ENCODE data around the gene GPR155. TPM values are rescaled to one million over a fixed set of nuclear protein-coding genes. Genes with fewer than 3 reads are reported as not detected.

The GPR155 gene
- total and polyA plus RNA-seq, 4 experiments from 2014 or later: 7.5 to 20.4 (median 14.4) TPM

DNA sequence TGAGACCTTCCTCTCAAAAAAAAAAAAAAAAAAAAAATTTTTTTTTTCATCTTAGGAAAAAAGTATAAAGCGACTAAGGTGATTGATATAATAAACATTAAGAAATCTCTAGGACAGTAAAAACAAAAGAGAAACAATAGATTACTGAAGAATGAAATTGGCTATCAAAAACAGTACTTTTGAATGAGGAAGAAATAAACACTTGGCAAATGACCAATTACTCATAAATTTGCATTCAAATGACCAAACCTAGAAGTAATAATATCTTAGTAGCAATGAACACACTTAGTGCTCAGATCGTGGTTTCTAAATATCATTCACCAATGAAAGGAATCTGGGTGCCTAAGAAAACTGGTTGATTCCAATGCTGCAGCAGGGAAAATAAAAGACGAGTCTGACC lies 101.6 kb downstream of the GPR155 start:
- Mint-ChIP-seq H3K4me1 (peaks cover 16 to 34% (median 26%) of the 10 kb centered on the region in 4 donors), H3K27me3 (no peaks in the 10 kb centered on the region), H3K4me3 (no peak overlapping the region), H3K27ac (no peak overlapping the region), H3K9me3 (no peaks in the 10 kb centered on the region), H3K36me3 (peaks cover 55 to 71% of the 10 kb centered on the region in 2 donors)
- H3K27ac ChIP-seq (ENCODE audit: low read depth, low read length): no peak overlapping the region
- no peaks in the 10 kb centered on the region for H3K9me3 ChIP-seq (ENCODE audit: control insufficient read depth in 1 of 2, low read length in 2 of 2)
- H3K36me3 ChIP-seq (ENCODE audit: insufficient read depth, low read length): peaks cover 27% of the 10 kb centered on the region
- POLR2A ChIA-PET (ENCODE audit: partially characterized antibody): no interaction called here
- DNase-seq: no peak
- H3K27me3 ChIP-seq (ENCODE audit: insufficient read depth, low read length): no peaks in the 10 kb centered on the region
- H3K4me3 ChIP-seq (ENCODE audit: low read length in 2 of 2): no peak overlapping the region
- intact Hi-C loops (cut with micrococcal nuclease): no loop called here
- peaks cover 11% of the 10 kb centered on the region for H3K4me1 ChIP-seq (ENCODE audit: insufficient read depth, low read length)
- CTCF ChIA-PET (ENCODE audit: partially characterized antibody): no interaction called here

DNA sequence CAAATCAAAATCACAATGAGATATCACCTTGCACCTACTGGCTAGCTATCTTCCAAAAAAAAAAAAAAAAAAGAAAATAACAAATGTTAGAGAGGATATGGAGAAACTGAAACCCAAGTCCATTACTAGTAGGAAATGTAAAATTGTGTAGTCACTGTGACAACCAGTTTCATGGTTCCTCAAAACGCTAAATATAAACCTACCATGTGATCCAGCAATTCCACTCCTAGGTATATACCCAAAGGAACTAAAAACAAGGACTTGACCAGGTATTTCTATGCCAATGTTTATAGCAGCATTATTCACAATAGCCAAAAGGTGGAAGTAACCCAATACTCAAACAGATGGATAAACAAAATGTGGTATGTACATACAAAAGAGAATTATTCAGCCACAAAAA lies 103.0 kb downstream of the GPR155 start:
- no peak overlapping the region for H3K27ac ChIP-seq (ENCODE audit: low read depth, low read length)

More for the DNA sequence above, 103.0 kb downstream of the GPR155 start:
- Mint-ChIP-seq H3K4me1 (peaks cover 9 to 21% (median 18%) of the 10 kb centered on the region in 4 donors), H3K36me3 (peaks cover 54 to 67% of the 10 kb centered on the region in 2 donors), H3K4me3 (peak overlapping the region in 1 of 8 donors; percentile 2), H3K27me3 (no peaks in the 10 kb centered on the region), H3K27ac (no peak overlapping the region), H3K9me3 (no peaks in the 10 kb centered on the region)
- ChIA-PET POLR2A (ENCODE audit: partially characterized antibody) (no interaction called here), CTCF (ENCODE audit: partially characterized antibody) (no interaction called here)
- Histone ChIP-seq H3K4me1 (ENCODE audit: insufficient read depth, low read length) (peaks cover 3% of the 10 kb centered on the region), H3K4me3 (ENCODE audit: low read length in 2 of 2) (no peak overlapping the region), H3K27me3 (ENCODE audit: insufficient read depth, low read length) (no peaks in the 10 kb centered on the region), H3K36me3 (ENCODE audit: insufficient read depth, low read length) (peaks cover 31% of the 10 kb centered on the region), H3K9me3 (ENCODE audit: control insufficient read depth in 1 of 2, low read length in 2 of 2) (no peaks in the 10 kb centered on the region)
- intact Hi-C loops (cut with micrococcal nuclease): no loop called here
- no peak for DNase-seq

Other genes starting within 250 kb of the GPR155 start
- 10 to 100 TPM; 31.1 to 31.2 TPM for gene OLA1, start 238.5 kb downstream of the GPR155 start, total RNA-seq
- 10 to 100 TPM; 56.6 to 77.1 TPM for gene OLA1, start 238.5 kb downstream of the GPR155 start, polyA plus RNA-seq
- not detected for gene SP9, start 152.1 kb downstream of the GPR155 start, total RNA-seq
- gene SP9, start 152.1 kb downstream of the GPR155 start, polyA plus RNA-seq: not detected
- 10 to 100 TPM; 14.7 to 15.2 TPM for gene SCRN3, start 91.3 kb downstream of the GPR155 start, total RNA-seq
- 10 to 100 TPM; 10.8 to 11.7 TPM for gene SCRN3, start 91.3 kb downstream of the GPR155 start, polyA plus RNA-seq
- gene WIPF1, start 110.8 kb upstream of the GPR155 start, total RNA-seq: 100 to 1,000 TPM; 483 to 484 TPM
- 100 to 1,000 TPM in 1 of 2 donors, 10 to 100 TPM in 1; 79.2 to 169 TPM for gene WIPF1, start 110.8 kb upstream of the GPR155 start, polyA plus RNA-seq